Stimulated activated CD8-positive, alpha-beta memory T cell treated with anti-CD3 and anti-CD28 coated beads, Interleukin-4, amount 100 ng/mL, for 24 hours (primary cell): ENCODE measurements around the gene PRCD.

ENCODE experiments used
- DNase-seq: peaks from one replicate; pipeline ENCODE4 v3.0.0-alpha.2; 2020; ENCODE audit warnings: low read depth

The PRCD gene

GRCh38 chr17:76541739-76542454 is 2.1 kb downstream of the PRCD start:
- DNase-seq: no peak

GRCh38 chr17:76542566-76542971 is 2.7 kb downstream of the PRCD start:
- DNase-seq: no peak

DNA sequence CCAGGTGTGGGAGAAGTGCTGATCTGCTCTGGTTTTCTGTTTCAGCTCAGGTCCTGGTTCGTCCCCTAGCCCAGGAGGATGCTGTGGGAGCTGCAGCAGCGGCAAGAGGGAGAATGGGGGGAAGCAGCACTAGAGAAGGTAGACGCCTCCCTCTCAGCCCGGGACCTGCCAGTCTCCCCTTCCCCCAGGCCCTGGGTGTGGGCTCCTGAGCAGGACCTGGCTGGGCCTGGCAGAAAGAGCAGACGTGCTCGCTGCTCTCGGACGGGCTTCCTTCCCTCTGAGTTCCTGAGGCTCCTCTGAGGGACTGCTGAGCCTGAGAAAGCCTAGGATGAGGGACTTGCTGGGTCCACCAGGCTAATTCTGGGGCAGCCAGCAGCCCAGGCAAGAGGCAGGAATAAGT is 3.1 kb downstream of the PRCD start:
- DNase-seq: no peak

- DNase-seq: no peak
Observed at GRCh38 chr17:76543482-76543825, 3.6 kb downstream of the PRCD start.

GRCh38 chr17:76543826-76544545 is 4.1 kb downstream of the PRCD start:
- no peak for DNase-seq

- DNase-seq: no peak
Observed at GRCh38 chr17:76544546-76545365, 4.9 kb downstream of the PRCD start.

- DNase-seq: no peak
Observed at GRCh38 chr17:76545918-76546555, 6.2 kb downstream of the PRCD start.

- no peak for DNase-seq
Observed at GRCh38 chr17:76546556-76547182, 6.8 kb downstream of the PRCD start.

DNA sequence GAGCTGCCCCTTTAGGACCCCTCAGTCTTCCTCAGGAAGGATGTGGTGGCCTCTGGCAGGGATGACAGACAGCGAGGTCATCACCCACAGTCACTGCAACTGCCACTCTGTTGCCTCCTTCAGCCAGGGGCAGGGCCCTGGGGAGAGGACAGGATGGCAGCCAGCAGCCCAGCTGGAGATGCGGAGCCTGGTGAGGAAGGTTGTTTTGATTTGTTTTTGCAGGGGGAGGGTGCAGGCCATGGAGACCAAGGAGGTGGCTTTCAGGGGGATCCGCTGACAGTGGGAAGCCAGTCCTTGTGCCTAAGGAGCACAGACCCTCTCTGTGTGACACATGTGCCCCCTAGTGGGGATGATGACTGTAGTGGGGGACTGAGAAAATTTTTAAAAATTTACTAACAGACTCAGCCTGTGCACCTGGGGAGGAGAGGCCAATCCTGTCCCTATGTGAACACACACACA is 7.4 kb downstream of the PRCD start:
- DNase-seq: peak; percentile 36

- DNase-seq: no peak
Observed at GRCh38 chr17:76547642-76548202, 7.9 kb downstream of the PRCD start.

- no peak for DNase-seq
Observed at GRCh38 chr17:76548378-76549214, 8.8 kb downstream of the PRCD start.

GRCh38 chr17:76549215-76549518 is 9.3 kb downstream of the PRCD start:
- no peak for DNase-seq

DNA sequence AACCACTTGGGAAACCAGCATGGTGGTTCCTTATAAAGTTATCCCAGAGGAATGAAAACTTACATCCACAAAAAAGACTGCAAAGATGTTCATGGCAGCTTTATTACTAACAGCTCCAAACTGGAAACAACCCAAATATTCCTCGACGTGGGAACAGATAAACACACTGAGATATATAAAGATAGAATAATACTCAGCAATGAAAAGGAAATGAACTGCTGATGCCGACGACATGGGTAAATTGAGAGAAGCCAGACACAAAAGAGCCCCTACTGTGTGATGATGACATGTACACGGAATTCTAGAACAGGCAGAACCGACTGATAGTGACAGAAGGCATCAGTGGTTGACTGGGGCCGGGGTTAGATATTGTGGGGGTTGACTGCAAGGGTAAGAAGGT is 9.7 kb downstream of the PRCD start:
- no peak for DNase-seq

DNA sequence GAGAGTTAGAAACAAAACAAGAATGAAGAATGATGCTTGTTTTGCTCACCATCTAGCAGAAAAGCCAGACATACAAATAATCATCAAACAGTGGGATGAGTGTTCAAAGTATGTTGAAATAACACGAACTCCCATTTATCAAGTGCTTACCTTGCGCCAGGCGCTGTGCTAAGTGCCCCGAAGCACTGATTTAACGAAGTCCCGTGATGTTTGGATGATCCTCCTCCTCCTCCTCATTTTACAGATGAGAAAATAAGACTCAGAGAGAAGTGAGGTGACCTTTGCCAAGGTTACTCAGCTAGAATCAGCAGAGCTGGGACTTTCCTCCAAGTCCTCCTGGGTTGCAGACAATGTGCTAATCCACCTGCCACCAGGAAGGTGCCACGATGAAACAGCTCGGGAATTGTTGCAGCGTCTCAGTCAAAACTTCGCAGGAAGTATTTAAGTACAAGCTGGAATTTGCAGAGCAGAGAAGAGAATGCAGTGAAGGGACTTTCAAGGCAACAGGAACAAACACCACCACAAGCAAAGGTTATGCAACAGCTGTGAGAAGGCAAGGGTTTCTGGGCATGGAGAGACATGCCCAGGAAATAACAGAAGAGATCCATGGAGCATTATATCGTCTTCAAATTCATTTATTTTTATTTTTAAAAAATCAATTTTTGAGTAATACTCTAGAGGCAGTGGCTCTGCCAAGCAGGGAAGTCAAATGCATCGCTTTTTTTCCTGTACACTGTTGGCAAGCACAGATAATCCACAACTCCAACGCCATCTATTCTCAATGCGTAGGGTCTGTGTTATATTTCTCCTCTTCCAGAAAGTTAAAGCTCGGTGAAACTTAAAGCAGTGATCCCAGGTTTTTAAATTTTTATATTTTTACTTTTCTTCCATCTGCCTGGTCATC is 11.1 kb downstream of the PRCD start:
- DNase-seq: no peak

DNA sequence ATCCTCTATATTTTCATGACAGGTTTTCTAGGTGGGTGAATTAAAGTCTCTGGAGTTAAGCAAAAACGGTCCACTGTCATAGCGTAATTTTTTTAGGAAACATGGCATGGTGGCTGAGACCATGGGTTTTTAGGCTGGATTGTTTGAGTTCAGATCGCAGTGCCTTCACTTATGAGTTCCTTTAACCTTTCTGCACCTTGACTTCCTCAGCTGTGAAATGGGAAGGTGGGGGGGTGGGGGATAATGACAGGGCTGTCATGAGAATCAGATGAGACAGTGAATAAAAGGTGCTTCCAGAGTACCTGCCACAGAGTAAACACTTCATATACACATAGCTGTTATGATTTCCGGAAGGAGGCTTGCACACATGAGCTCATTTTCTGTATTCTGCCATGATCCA is 11.8 kb downstream of the PRCD start:
- no peak for DNase-seq

- no peak for DNase-seq
Observed at GRCh38 chr17:76553178-76553908, 13.5 kb downstream of the PRCD start.

DNA sequence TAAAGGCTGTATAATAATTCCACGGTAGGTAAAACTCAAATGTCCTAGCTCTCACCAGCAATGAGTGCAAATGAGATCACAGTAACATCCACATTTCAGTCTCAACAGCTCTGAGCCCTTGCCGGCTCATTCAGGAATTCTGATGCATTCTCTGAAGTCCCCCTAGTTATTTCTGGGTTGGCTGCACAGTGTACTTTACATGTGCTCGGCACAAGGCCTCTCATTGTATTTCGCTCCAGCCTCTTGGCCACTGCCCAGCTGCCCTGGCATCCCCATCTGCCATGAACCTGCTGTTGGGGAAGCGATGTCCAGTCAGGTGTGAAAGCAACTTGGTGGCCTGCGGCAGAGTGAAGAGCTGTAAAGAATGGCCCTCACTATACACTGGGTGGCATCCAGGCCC is 14.3 kb downstream of the PRCD start:
- DNase-seq: no peak

DNA sequence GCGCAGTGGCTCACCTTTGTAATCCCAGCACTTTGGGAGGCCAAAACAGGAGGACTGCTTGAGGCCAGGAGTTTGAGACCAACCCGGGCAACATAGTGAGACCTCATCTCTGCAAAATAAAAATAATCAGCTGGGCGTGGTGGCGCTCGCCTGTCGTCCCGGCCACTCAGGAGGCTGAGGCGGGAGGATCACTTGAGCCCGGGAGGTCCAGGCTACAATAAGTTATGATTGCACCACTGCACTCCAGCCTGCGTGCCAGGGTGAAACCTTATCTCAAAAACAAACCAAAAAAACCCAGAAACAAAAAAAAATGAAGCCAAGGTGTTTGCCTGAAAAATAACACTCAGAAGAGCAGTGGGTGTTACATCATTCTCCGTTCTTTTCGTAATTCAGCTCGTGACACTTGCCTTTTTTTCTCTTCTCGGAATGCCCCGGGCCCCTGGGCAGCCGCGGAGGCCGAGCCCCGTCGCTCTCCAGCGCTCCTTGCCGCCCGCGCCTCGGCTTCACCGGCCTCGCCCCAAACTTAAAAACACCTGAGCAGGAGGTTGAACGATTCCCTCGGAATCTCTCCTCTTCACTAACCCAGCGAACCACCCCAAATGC is 17.0 kb downstream of the PRCD start:
- no peak for DNase-seq
